GM21717 (cell line): ENCODE data around the gene NTM.
A peak's percentile ranks its signal among the peaks of the same experiment; 100 is the strongest.
"Not testable (repeated sequence)": the region's sequence is repeated elsewhere in the genome, so short reads cannot be mapped to it uniquely, and the experiment has no call there.

Experiments used
- ATAC-seq: cut with Tn5 transposase; IDR thresholded peaks from one replicate; pipeline ENCODE4 v1.9.1; 2021; ENCODE audit warnings: mild to moderate bottlenecking, moderate library complexity; ENCODE audit not compliant: unreplicated experiment

The NTM gene

DNA sequence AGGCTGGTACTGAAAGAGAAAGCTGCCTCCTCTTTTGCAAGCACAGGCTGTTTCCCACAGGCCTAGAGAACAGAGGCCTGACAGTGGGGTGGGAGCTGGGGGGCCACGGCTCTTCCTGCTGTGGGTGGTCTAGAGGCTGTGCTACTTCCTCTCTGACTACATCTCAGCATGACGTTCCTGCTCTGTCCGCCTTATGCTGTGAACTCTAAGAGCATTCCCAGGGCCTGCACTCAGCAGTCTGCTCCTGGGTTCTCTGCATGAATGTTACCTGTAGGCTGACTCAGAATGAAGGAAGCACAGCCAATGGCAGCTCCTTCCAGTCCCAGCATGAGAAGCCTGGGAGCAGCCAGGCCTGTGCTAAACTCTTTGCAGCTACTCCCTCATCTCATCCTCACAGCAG is 534.3 kb downstream of the NTM start:
- ATAC-seq = no peak

DNA sequence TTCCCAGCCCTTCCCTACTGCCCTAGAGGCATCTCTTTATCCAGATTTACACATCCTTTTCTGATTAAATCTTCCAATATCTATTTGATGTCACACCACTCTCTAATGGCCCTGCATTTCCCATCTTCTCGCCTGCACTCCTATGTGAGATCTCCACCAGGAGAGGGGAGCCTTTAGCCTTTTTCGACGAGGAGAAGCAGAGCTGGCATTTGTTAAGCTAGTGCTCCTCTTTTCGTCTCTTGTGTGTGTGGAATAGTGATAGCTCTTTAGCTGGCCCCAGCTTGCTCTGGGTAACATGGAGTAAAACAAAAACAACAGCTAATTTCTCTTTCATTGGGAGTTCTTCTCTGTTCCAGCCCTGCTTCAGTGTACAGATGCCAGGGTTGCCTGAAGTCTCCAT is 536.5 kb downstream of the NTM start:
- no peak for ATAC-seq

DNA sequence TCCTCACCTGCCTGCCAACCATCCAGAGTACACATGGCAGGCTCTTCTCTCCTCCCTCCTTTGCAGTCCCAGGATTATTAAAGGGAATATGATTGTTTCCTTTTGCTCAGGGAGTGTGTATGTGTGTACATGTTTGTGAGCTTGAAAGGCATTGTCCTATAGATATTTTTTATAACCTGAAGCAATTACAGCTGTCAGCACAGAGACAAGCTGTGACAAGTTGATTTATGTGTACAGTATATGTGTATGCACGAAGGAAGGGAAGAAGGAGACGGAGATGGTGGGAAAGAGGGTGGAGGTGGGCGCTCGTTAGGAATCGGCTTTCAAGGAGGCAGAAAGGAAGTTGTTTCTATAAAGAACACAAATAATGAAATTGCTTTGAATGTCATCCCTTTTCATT is 537.0 kb downstream of the NTM start:
- no peak for ATAC-seq

DNA sequence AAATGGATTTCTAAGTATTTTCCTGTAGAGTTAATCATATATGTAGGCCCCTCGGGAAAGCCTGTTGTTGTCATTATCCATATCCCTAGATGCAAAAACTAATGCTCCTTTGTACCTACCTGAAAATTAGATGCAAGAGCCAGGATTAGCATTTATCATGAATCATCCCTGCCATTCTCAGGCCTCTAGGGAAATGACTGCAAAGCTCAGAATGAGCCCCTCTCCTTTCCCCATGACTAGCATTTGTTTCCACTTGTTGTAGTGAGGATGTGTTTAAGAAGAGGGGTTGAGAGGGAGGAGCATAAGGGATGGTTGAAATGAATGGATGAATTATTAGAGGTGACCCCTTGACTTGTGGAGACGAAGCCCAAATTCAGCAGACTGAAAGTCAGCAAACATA is 537.9 kb downstream of the NTM start:
- no peak for ATAC-seq

DNA sequence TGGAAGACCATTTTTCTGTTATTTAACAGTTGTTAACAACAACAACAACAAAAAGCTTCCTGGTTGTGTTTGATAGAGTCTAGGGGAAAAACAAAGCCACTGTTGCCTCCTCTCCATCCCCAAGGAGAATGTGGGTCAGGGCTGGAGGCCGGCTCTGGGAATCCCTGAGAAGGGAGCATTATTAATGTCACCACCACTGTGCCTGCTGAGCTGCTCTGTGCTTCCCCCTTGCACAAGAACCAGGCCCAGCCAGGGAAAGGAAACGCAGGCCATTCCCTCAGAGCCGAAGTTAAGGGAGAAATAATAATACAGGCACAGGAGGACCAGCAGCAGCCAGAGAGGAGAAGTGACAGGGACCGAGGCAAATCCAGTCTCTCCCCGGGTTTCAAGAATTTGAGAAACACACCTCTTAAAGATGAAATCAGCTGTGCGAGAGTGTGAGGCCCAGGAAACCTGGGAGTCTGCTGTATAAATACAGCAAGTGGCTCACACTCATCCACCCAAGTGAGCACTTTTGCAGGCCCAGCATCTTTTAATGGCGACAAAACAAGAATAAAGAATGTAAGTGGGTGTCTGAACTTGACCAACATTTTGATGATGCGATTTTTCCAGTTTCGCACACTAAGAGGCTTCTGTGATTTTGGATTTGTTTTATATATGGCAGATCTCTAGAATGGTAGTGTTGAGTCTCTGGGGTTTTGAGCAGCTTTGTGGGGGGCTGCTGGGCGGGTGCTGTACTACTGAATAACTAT is 539.2 kb downstream of the NTM start:
- no peak for ATAC-seq

DNA sequence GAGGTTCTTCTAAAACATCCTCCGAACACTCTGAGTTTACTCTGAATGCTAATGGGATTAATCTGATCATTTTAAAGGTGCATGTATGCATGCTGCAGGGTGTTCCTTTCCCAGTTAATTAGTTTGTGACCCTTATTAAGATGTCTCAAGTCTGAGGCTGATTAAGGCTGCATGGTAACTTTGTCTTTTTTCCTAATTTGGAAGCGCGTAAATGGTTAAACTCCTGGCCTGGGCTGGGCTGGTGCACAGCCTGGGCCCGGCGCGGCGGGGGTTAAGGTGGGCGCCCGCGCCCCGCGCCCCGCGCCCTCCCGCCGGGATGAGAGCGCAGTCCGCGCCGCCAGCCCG is 539.7 kb downstream of the NTM start:
- ATAC-seq = no peak

DNA sequence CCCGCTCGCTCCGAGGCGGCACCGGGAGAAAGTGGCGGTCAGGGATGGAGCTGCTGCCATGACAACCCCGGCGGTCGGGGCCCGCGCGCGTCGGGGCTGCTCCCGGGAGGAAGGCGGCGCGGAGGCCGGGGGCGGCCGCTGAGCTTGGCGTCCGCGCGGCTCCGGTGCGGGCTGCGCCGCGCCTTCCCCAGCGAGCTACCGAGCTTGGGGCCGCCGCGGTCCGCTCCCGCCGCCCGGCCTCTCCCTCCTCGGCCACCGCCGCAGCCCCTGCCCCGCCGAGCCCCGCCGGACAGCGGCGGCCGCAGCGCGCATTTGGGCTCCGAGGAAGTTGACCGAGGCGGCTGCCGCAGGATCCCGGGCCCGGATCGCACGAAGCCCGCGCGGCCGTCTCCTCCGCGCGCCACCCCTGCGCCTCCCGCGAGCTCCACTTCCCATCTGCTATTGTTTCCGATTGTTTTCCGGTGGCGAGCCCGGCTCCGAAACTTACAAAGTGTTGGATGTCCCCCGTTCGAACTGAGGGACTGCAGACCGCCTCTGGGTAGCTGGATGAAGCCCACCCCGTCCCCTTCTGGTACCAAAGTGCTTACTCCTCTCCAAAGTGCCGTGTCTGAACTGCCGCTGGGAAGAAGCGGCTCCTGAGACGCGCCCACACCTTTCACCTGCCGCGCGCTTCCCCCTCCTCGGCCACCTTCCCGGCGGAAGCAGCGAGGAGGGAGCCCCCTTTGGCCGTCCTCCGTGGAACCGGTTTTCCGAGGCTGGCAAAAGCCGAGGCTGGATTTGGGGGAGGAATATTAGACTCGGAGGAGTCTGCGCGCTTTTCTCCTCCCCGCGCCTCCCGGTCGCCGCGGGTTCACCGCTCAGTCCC is 540.3 kb downstream of the NTM start:
- no peak for ATAC-seq

DNA sequence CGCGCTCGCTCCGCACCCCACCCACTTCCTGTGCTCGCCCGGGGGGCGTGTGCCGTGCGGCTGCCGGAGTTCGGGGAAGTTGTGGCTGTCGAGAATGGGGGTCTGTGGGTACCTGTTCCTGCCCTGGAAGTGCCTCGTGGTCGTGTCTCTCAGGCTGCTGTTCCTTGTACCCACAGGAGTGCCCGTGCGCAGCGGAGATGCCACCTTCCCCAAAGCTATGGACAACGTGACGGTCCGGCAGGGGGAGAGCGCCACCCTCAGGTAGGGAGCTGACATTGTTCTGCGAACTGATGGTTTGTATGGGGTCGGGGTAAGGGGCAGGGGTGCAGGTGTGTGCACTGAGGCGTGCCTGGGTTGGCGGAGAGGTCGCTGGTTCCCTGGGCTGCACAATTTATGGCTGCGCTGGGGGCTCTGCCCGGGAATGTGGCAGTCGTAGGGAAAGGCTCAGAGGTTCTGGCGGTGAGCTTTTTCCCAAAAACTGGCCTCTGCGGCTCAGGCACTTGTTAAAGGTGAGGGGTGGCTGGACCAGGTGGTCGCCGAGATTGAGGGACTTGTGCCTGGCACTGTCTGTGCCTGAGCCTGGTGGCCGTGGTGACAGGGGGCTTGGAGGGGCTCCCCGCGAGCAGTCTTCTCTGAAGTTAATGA is 541.1 kb downstream of the NTM start:
- ATAC-seq = not testable (repeated sequence)

DNA sequence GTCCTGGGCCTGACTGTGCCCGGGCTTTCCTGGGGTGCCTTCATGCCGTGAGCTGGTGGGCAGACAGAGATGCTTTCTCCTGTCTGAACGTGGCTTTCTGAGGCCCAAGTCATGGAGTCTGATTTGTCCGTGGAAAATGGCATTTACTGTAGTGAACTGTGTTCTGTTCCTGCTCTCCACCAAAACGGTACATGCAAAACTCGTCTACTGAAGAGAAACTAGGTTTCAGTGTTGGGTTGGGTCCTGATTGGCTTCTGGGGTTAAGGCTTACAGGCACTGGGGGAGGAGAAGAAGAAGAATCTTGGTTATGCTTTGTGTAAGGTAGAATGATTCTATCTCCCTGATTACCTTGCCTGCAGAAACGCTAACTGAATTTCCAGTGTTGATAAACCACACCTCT is 541.7 kb downstream of the NTM start:
- no peak for ATAC-seq

DNA sequence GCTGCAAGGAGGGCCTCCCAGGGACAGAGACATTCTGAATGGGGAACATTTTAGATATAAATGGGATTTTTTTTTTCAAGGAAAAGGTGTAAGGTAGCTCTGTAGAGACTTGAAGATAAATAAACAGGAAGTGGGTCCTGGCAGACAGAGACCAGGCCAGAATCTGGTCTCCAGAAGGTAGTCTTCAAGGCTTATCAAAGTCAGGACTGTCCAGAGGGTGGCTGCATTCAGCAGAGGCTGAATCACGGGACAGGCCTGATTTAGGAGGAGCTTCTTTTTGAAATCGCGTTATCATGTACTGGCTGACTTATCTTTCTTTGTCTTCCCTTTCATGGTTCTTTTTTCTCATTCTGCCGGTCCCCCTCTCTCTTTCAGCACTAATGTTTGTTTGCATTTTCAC is 542.9 kb downstream of the NTM start:
- no peak for ATAC-seq

DNA sequence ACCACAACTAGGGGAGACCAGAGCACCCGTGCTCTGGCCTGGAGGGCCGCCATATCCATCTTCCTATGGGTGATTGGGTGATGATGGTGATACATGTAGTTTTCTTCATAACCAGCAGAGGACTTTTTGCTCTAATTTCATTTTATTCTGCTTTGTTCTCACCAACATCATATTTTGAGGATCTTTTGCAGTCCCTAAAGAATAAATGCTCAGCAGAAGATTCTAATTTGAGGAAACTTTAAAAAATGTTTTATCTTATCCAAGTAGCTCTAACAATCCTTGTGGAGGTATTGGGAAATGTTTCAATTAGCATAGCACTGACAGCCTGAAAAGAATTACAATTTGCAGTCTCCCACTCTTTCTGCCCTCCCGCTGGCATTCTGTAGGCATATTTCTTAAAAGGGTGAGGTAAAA is 544.0 kb downstream of the NTM start:
- ATAC-seq = no peak

DNA sequence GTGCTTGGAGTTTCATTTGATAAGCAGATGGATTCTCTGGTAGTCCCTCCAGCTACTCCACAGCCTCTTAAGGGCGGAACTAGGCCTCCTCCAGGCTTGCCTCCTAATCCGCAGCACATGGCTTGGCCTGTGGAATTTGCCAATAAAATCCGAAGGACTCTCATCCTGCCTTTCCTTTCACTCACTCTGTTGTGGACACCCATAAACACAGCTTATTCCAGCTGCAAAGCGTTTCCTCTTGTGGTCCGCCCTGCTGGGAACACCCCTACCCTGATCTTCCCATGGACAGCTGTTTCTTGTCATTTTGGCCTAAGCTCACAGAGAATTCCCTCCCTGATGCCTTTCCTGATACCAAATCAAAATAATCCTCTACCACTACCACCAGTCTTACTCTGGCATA is 546.2 kb downstream of the NTM start:
- ATAC-seq = no peak

DNA sequence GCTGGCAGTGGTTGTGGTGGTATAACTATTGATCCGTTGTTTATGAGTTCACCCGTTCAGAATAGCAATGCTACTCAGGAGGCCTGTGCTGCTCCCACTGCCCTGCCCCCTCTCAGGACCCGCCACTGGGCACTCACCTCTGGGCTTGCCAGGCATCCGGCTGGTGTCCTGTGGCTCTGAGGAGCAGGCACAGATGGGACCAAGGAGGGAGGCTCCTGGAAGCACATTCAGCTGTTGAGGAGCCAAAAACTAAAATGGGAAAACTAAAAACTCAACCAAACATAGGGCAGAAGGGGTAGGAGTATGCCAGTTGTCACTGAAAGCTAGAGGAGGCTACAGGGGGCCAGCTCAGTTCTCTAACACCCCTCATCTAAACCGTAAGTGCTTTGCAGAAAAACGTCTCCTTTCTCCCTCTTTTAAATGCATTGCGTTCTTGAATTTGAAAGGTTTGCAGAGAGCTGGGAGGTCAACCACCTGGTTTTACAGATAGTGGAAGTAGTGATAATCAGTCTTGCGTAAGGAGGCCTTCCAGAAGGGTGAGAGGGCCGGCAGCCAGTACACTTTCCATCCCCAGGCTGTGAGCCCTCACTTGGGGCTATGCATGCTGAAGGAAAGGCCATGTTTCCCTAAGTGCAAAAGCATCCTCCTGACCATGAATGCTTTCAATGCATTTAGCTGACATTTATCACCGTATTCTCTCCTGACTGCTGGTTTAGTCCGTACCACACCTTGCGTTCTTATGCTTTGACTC is 547.4 kb downstream of the NTM start:
- ATAC-seq = no peak

DNA sequence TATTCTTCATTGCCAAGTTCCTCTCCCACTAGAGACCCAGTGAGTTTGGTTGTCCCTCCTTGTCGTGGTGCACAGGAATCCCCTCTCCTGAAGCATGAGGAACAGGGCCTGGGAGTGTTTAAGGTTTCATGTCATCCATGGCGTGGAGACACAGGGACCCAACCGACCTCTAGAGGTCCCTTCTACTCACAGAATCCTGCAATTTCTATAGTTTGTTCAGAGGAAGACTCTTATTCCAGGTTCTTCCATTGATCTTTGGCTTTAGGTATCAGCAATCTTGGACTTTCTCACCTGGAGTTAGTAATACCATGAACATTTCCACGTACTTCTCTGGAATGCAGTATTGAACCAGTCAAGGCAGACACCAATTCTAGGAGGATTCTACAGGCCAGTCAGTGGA is 548.2 kb downstream of the NTM start:
- ATAC-seq = no peak

DNA sequence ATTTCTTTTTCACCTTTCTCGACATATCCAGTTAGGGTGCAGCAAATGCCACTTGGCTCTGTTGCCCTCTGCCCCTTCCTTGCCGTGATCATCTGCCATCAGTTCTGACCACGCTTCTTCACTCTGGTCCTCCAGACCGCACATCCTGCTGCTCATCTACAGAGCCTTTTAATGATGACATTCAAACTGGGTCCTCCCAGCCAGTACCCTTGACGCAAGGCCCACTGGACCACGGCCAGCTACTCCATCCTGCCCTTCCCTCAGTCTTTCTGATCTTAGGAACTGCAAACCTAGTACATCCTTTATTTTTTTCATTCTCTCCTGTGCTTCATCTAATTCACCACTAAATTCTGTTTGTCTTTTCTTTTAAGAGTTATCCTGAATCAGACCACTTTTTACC is 551.8 kb downstream of the NTM start:
- no peak for ATAC-seq

DNA sequence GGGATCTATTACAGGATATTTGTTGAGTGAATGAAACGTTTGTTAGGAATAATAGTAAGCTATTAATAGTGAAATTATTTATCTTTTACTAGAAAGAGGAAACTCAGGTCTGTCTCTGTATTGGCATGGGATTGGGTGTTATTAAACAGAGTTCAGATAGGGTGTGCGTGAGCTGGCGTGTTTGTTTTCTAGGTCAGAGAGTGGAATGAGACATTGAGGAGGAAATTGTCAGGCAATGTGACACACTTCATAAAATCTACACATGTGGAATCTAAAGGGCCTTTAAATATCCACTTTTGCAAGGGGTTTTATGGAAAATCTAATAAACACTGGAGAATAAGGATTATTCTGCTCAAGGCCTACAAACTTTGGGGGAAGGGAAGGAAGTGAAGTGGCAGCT is 552.9 kb downstream of the NTM start:
- no peak for ATAC-seq

DNA sequence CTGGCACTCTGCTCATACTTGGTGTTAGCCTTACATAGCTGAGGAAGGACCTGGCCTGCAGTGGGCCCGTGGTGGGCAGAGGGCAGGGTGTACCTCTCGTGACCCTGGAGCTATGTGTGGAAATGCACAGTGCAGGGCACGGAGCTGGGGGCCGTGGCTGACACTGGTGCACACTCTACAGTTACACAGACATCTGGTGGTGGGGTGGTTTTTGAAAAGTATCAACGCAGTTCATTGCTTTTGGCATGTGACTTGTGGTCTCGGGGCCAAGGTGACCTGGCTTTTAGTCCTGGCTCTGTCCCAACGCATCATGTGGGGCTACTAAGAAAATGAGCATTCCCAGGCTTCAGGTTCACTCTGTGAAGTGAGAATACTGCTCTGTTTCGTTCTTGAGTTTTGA is 553.6 kb downstream of the NTM start:
- ATAC-seq = no peak

DNA sequence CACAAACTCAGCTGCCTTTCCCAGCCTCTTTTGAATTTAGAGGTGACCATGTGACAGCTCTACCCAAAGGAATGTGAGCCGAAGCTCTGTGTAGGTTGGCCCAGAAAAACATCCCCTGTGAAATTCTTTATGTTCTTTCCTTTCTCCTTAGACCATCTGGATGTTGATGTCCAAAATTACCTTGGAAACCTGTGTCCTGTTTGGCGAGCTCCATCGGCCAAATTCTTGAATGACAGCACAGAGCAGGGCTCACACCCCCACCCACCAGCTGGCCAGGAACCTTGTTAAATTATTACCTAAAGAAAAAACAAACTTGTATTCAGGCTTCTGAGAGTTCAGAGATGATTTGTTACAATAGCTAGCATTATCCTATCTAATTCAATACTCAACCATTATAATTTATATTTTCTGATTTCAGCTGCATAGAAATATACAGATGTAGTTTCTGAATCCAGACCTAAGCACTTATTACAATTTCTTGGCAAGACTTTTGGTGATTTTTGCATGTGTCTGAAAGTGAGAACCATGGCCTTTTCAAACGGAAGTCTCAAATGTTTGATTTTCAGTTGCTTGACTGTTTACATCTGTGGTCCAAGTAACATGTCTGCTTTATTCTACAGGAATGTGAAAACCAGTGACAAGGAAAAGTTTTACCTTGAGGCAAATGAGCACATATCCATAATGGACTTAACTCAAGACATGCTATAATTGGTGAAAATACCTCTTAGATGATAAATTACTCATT is 554.2 kb downstream of the NTM start:
- no peak for ATAC-seq

DNA sequence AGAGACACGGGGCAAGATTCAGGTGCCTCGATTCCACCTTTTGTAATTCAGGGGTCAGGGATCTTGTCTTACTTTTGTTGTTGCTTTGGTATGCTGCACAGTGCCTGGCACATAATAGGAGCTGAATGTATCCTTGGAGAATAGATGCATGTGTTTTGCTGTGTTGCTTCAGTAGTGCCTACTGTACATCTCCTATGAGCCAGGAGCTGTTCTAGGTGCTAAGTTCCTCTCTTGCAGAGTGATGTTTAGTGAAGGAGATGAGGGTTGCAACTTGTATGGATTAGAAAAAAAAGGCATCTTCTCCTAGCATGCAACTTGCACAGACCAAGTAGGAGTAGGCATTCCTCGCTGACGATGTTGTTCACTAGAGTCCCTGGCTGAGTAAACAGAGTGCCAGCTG is 555.4 kb downstream of the NTM start:
- no peak for ATAC-seq

DNA sequence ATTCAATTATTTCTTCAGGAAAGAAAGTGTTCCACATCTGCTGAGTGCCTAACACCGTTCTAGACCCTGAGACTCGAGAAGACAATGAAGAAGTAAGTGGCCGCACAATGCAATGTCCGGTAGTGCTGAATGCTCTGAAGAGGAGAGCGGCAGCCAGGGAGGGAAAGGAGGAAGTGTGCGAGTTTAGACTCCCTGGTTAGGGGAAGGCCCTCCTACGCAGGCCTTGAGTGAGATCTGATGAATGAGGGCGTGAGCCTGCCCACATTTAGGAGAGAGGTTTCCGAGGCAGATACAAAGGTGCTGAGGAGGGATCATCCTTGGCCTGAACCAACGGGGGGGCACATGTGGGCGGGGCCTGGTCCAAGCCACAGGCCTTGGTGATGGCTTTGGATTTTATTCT is 558.6 kb downstream of the NTM start:
- peak; percentile 59 for ATAC-seq
